NOMO-1 (cell line): ENCODE results near the gene ERICH4.
"Not testable (repeated sequence)": the region's sequence is repeated elsewhere in the genome, so short reads cannot be mapped to it uniquely, and the experiment has no call there.

ENCODE experiments used
- DNase-seq, 2 experiments: peaks; one replicate each; lab custom pipeline; 2025; ENCODE audit not compliant: unreplicated experiment in 2 of 2; lab: John Stamatoyannopoulos, UW

ERICH4 gene

GRCh38 chr19:41433171-41433570, 9.8 kb upstream of the ERICH4 start:
- DNase-seq: no peak

GRCh38 chr19:41434450-41434849, 8.5 kb upstream of the ERICH4 start:
- no peak for DNase-seq

GRCh38 chr19:41435376-41435775, 7.6 kb upstream of the ERICH4 start:
- not testable (repeated sequence) for DNase-seq

GRCh38 chr19:41435936-41436673, 6.9 kb upstream of the ERICH4 start:
- no peak for DNase-seq

- no peak for DNase-seq
These were observed 6.3 kb upstream of the ERICH4 start for GRCh38 chr19:41436674-41436951.

GRCh38 chr19:41437944-41438574, 4.9 kb upstream of the ERICH4 start:
- DNase-seq: no peak

GRCh38 chr19:41439441-41440222, 3.3 kb upstream of the ERICH4 start, which contains the start of gene DMAC2:
TSS of gene DMAC2 (minus strand) at chr19:41439912. CDS start at chr19:41439899, 13 bp downstream.
- peak; percentile 94 to 98 for DNase-seq

- DNase-seq: no peak
These were observed 1.5 kb upstream of the ERICH4 start for GRCh38 chr19:41441321-41441945.

GRCh38 chr19:41443813-41444455, 978 bp downstream of the ERICH4 start:
- DNase-seq: no peak

- no peak for DNase-seq
These were observed 2.6 kb downstream of the ERICH4 start for GRCh38 chr19:41445575-41445974.

GRCh38 chr19:41447732-41448332, 4.9 kb downstream of the ERICH4 start:
- DNase-seq: no peak

- DNase-seq: peak; percentile 62 to 63
These were observed 6.3 kb downstream of the ERICH4 start for GRCh38 chr19:41449079-41449864.

- no peak for DNase-seq
These were observed 6.9 kb downstream of the ERICH4 start for GRCh38 chr19:41449865-41450178.

GRCh38 chr19:41452584-41453275, 9.8 kb downstream of the ERICH4 start:
- DNase-seq: no peak

GRCh38 chr19:41455936-41456335, 13.0 kb downstream of the ERICH4 start:
- DNase-seq: no peak

- no peak for DNase-seq
These were observed 13.5 kb downstream of the ERICH4 start for GRCh38 chr19:41456342-41456918.

GRCh38 chr19:41457241-41457640, 14.3 kb downstream of the ERICH4 start:
- DNase-seq: no peak

- DNase-seq: no peak
These were observed 19.5 kb downstream of the ERICH4 start for GRCh38 chr19:41462497-41462896.
